ENCODE measurements around the gene DNAH11. TPM values are rescaled to one million over a fixed set of nuclear protein-coding genes. Genes with fewer than 3 reads are reported as not detected.
A peak's percentile ranks its signal among the peaks of the same experiment; 100 is the strongest.
"Not testable (repeated sequence)": the region's sequence is repeated elsewhere in the genome, so short reads cannot be mapped to it uniquely, and the experiment has no call there.

Gene DNAH11
- total RNA-seq, 8 experiments from 2014 or later: 1.3 to 18.1 (median 2.4) TPM

DNA sequence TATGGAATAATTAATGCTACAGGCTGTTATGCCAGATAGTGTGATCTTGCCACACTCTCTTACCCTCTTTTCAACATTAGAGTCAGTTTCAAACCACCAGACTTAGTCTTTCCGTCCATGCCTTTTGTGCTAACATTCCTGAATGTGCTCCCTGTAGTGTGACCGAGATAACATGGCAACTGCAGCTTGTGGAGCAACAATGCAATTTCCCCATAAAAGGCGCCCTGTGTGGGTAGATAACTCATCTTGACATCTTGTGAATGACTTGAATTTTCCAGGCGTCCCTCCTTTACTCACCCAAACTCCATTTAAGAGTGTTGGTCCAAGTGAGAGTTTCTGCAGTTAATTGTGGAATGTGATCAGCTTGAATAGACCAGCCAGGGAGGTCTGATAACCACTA, 99.6 kb downstream of the DNAH11 start:
- 0 to 56% (median 6%) methylated on average over 1 to 4 of the region's 4 CpGs; no CpG with 5 or more reads in 2 of the 10 experiments for WGBS, 10 experiments
- peaks cover 5 to 8% of the 10 kb centered on the region in 2 donors for H3K4me1 ChIP-seq (replicated peaks in 1 of 2)
- peak overlapping the region in 1 of 2 donors; percentile 28 for H3K27ac ChIP-seq
- peak in 5 of 8 experiments; percentile 86 to 97 (median 97) for ATAC-seq (replicated peaks in 6 of 8)
- no peak overlapping the region for H3K4me3 ChIP-seq
- in situ Hi-C loops (cut with MboI; ENCODE audit: low pct_unique_long_range_greater_than_20kb in 2 of 9, low sequenced_read_pairs in 9 of 9, unreplicated experiment in 9 of 9): no loop called here

DNA sequence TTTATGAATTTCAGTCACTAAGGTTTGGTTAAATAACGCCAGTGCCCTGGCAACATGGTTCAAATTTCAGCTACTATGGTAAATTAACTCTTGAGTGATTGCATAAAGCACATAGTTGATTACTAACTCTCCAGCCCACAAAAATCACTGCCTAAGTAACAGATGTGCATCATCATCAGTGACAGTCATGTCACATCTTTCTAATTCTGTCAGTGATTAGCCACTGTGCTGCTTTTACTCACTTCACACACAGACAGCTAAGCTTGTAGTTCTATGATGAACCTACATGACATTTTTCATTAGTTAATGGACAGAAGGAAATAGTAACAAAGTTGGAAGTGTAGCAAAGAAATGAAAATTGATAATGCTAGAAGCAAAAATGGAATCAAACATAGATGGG, 108.9 kb downstream of the DNAH11 start:
- WGBS, 10 experiments: 0 to 100% (median 21%) methylated on average over 1 of the region's 1 CpG; no CpG with 5 or more reads in 4 of the 10 experiments
- in situ Hi-C loops (cut with MboI; ENCODE audit: low pct_unique_long_range_greater_than_20kb in 2 of 9, low sequenced_read_pairs in 9 of 9, unreplicated experiment in 9 of 9): no loop called here
- peaks cover 0 to 7% of the 10 kb centered on the region in 2 donors for H3K4me1 ChIP-seq (replicated peaks in 1 of 2)
- no peak overlapping the region for H3K27ac ChIP-seq
- no peak overlapping the region for H3K4me3 ChIP-seq
- no peak for ATAC-seq (replicated peaks in 6 of 8)

DNA sequence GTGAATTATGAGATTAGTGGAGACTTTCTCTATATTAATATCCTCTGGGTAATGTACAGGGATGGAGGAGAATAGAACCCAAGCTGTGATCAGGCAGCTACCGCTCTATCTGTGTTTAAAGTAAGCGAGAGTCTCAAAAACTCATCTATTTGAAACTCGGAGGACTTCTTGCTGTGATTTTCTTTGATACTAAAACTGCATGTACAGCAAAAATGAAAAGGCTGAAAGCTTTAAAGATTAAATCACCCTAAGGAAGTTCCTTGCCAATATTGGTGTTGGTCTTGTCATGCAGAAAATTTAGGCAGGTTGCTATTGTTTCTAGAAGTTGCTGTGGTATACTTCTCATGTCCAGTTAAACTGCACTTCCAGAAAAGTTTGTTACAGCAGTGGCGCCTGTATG, 110.8 kb downstream of the DNAH11 start:
- in situ Hi-C loops (cut with MboI; ENCODE audit: low pct_unique_long_range_greater_than_20kb in 2 of 9, low sequenced_read_pairs in 9 of 9, unreplicated experiment in 9 of 9): no loop called here
- WGBS, 10 experiments: 8 to 100% (median 88%) methylated on average over 1 to 4 of the region's 4 CpGs; no CpG with 5 or more reads in 1 of the 10 experiments
- Histone ChIP-seq H3K27ac (no peak overlapping the region), H3K4me1 (replicated peaks in 1 of 2) (peaks cover 0 to 7% of the 10 kb centered on the region in 2 donors), H3K4me3 (no peak overlapping the region)
- no peak for ATAC-seq (replicated peaks in 6 of 8)

DNA sequence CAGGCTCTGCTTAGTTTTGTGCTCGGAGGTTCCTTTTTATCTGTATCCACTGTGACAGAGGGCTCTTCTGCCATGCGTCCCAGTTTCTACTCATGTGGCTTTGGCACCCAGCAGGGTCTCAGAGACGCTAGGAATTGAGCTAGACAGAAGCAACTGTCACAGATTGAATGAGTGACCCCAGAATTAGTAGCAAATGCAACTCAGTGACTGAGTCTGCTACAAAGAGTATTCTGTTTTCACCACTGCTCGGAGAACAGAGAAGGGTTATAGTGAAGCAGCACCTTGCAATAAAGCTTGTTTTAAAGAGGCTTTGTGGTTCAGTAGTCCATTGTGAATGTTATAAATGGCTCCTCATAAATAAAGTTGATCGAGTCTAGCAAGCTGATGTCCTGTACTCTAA, 113.2 kb downstream of the DNAH11 start:
- Histone ChIP-seq H3K4me3 (no peak overlapping the region), H3K27ac (no peak overlapping the region), H3K4me1 (replicated peaks in 1 of 2) (peaks cover 0 to 7% of the 10 kb centered on the region in 2 donors)
- WGBS, 10 experiments: 5 to 67% (median 54%) methylated on average over 1 to 5 of the region's 5 CpGs; no CpG with 5 or more reads in 2 of the 10 experiments
- ATAC-seq (replicated peaks in 6 of 8): peak in 3 of 8 experiments; percentile 16 to 39 (median 24)
- in situ Hi-C loops (cut with MboI; ENCODE audit: low pct_unique_long_range_greater_than_20kb in 2 of 9, low sequenced_read_pairs in 9 of 9, unreplicated experiment in 9 of 9): no loop called here

DNA sequence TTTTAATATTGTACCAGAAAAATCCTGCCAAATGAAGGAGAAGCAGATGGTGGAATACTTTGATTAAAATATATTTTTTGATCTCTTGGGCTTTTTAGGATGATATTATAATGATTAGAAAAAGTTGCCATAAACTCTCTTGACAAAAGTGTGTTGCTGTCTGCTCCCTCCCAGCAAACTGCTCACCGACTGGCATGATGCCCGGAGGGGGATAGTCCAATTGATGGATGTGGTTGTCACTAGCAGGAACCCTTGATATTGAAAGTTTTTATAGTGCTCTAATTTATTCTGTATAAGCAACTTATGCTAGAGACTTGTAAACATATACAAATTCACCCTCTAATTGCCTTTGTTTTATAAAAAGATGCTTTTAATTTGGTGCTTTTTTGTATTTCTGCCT, 114.0 kb downstream of the DNAH11 start:
- ATAC-seq (replicated peaks in 6 of 8): no peak
- in situ Hi-C loops (cut with MboI; ENCODE audit: low pct_unique_long_range_greater_than_20kb in 2 of 9, low sequenced_read_pairs in 9 of 9, unreplicated experiment in 9 of 9): no loop called here
- WGBS, 10 experiments: 0 to 100% (median 85%) methylated on average over 2 of the region's 2 CpGs; no CpG with 5 or more reads in 2 of the 10 experiments
- Histone ChIP-seq H3K27ac (no peak overlapping the region), H3K4me3 (no peak overlapping the region), H3K4me1 (replicated peaks in 1 of 2) (peaks cover 0 to 7% of the 10 kb centered on the region in 2 donors)

DNA sequence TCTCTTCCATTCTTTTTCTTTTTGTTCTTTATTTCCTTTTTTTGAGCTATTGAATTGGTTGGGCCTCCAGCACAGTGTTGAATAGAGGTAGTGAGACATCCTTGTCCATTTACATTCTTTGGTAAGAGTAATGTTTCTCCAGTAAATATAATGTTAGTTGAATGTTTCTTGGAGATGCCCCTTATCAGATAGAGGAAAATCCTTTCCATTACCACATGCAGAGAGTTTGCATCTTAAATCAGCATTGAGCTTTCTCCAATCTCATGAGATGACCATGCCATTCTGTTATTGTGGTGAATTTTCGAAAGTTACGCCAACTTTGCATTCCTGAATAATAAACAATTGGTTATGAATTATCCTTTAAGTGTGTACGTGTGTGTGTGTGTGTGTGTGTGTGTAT, 127.7 kb downstream of the DNAH11 start:
- H3K4me3 ChIP-seq: no peak overlapping the region
- in situ Hi-C loops (cut with MboI; ENCODE audit: low pct_unique_long_range_greater_than_20kb in 2 of 9, low sequenced_read_pairs in 9 of 9, unreplicated experiment in 9 of 9): no loop called here
- H3K4me1 ChIP-seq (replicated peaks in 1 of 2): no peaks in the 10 kb centered on the region
- no peak overlapping the region for H3K27ac ChIP-seq
- ATAC-seq (replicated peaks in 6 of 8): no peak
- WGBS, 10 experiments: 20 to 100% (median 87%) methylated on average over 1 to 3 of the region's 3 CpGs; no CpG with 5 or more reads in 2 of the 10 experiments

DNA sequence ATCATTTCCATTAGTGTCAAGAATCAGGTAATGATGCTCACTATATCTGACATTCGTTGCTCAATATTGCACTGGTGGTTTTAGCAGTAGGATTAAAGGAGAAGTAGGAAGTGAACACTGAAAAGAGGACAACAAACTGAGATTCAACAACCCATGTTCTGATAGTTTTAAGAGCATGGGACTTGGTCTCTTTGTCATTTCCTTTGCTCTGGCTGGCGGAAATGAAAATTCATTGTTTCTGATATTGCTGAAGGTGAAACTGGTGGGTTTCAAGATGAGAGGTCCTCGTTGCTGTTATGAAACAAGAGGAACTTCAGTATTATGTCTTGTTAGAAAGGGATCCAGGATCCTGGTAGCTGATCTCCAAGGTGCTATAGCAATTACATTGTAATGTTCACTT, 129.0 kb downstream of the DNAH11 start:
- Histone ChIP-seq H3K4me1 (replicated peaks in 1 of 2) (no peaks in the 10 kb centered on the region), H3K27ac (no peak overlapping the region), H3K4me3 (no peak overlapping the region)
- in situ Hi-C loops (cut with MboI; ENCODE audit: low pct_unique_long_range_greater_than_20kb in 2 of 9, low sequenced_read_pairs in 9 of 9, unreplicated experiment in 9 of 9): no loop called here
- no peak for ATAC-seq (replicated peaks in 6 of 8)
- WGBS, 10 experiments: 0 to 100% (median 83%) methylated on average over 1 to 3 of the region's 3 CpGs; no CpG with 5 or more reads in 1 of the 10 experiments

DNA sequence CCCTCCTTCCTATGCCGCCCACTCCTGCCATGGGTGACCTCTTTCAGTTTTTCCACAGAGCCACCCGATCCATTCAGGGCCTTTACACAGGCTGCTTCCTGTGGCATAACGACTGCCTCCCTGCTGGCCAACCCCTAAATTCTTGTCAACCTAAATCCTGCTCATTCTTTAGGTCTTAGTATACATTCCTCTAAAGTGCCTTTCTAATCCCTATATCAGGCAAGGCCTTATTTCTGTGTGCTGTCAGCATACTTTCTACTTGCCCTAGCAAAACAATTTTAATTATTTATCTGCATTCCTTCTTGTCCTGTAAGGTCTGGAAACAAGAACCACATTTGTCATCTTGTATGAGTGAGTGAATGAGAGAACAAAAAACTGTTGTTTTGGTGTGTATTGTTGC, 132.4 kb downstream of the DNAH11 start:
- 6 to 100% (median 63%) methylated on average over 1 to 2 of the region's 3 CpGs; no CpG with 5 or more reads in 3 of the 10 experiments for WGBS, 10 experiments
- in situ Hi-C loops (cut with MboI; ENCODE audit: low pct_unique_long_range_greater_than_20kb in 2 of 9, low sequenced_read_pairs in 9 of 9, unreplicated experiment in 9 of 9): no loop called here
- ATAC-seq (replicated peaks in 6 of 8): no peak
- H3K4me3 ChIP-seq: no peak overlapping the region
- H3K4me1 ChIP-seq (replicated peaks in 1 of 2): no peaks in the 10 kb centered on the region
- no peak overlapping the region for H3K27ac ChIP-seq

DNA sequence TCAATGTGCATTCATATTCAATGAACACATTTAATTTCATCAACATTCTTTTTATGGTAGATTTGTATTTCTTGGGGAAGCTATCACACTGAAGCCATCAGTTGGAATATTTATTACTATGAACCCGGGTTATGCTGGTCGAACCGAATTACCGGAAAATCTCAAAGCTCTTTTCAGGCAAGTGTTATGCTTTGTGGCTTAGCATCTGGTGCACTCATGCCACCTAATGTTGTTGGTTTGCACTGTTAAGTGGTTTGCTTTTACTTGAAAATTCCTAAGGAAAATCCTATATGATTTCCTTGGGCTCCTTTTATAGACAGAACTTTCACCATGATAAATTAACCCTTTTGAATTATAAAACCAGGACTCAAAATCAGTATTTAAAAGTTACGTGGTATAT, 147.9 kb downstream of the DNAH11 start:
- 0 to 100% (median 33%) methylated on average over 1 to 5 of the region's 5 CpGs; no CpG with 5 or more reads in 1 of the 10 experiments for WGBS, 10 experiments
- in situ Hi-C loops (cut with MboI; ENCODE audit: low pct_unique_long_range_greater_than_20kb in 2 of 9, low sequenced_read_pairs in 9 of 9, unreplicated experiment in 9 of 9): no loop called here
- H3K4me1 ChIP-seq (replicated peaks in 1 of 2): peaks cover 2 to 18% of the 10 kb centered on the region in 2 donors

DNA sequence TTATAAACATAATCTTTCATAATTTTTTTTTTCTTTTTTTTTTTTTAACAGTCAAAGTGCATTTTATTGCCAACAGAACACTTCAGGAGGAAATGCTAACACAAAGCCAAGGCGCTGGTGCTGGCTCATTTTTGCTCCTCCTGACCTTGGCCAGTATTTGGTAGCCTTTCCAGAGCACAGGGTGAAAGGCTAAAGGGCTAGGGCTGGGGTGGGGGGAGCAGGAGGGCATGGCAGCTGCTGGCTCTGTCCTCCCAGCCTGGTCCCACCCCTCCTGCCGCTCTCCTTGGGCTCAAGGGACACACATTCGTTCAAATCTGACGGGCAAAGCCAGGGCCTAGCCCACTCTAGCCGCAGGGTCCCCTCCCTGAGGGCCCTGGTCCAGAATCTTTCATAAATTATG, 148.3 kb downstream of the DNAH11 start:
- H3K4me3 ChIP-seq; H3K27ac ChIP-seq; in situ Hi-C loops (cut with MboI; ENCODE audit: low pct_unique_long_range_greater_than_20kb in 2 of 9, low sequenced_read_pairs in 9 of 9, unreplicated experiment in 9 of 9): not testable (repeated sequence)
- ATAC-seq (replicated peaks in 6 of 8): peak in 4 of 8 experiments; percentile 25 to 30 (median 26)
- H3K4me1 ChIP-seq (replicated peaks in 1 of 2): peaks cover 2 to 18% of the 10 kb centered on the region in 2 donors
- 0 to 60% (median 17%) methylated on average over 1 to 2 of the region's 5 CpGs; no CpG with 5 or more reads in 6 of the 10 experiments for WGBS, 10 experiments

More for the DNA sequence above, 147.9 kb downstream of the DNAH11 start:
- Histone ChIP-seq H3K27ac (no peak overlapping the region), H3K4me3 (no peak overlapping the region)
- ATAC-seq (replicated peaks in 6 of 8): peak; percentile 39 to 94 (median 74)

DNA sequence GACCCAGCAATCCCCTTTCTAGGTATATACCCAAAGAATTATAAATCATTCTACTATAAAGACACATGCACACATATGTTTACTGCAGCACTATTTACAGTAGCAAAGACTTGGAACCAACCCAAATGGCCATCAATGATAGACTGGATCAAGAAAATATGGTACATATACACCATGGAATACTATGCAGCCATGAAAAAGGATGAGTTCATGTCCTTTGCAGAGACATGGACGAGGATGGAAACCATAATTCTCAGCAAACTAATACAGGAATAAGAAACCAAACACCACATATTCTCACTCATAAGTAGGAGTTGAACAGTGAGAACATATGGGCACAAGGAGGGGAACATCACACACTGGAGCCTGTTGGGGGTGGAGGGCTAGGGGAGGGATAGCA, 157.7 kb downstream of the DNAH11 start:
- H3K4me1 ChIP-seq (replicated peaks in 1 of 2); ATAC-seq (replicated peaks in 6 of 8); in situ Hi-C loops (cut with MboI; ENCODE audit: low pct_unique_long_range_greater_than_20kb in 2 of 9, low sequenced_read_pairs in 9 of 9, unreplicated experiment in 9 of 9); H3K27ac ChIP-seq; H3K4me3 ChIP-seq: not testable (repeated sequence)
- WGBS, 10 experiments: 0 to 80% (median 46%) methylated on average over 1 of the region's 1 CpG; no CpG with 5 or more reads in 6 of the 10 experiments

DNA sequence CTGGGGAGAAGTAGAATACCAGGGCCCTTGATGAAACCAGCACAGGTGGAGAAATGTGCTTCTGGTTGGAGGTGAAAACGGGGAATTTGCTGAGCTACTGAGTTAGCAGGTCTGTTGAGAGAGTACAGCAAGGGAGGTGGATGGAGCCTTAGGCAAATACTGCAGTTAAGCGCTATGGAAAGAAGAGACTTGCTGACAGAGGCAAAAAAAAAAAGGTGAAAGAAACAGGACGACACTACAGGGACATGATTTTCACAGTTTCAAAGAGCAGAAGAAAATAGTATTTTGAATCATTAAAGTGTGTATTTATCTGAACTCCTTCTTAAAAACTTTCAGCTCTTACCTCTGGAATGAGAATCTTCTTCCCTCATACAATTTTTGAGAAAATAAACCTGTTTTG, 159.5 kb downstream of the DNAH11 start:
- 8 to 100% (median 83%) methylated on average over 2 to 3 of the region's 3 CpGs; no CpG with 5 or more reads in 1 of the 10 experiments for WGBS, 10 experiments
- no peak overlapping the region for H3K4me3 ChIP-seq
- in situ Hi-C loops (cut with MboI; ENCODE audit: low pct_unique_long_range_greater_than_20kb in 2 of 9, low sequenced_read_pairs in 9 of 9, unreplicated experiment in 9 of 9): no loop called here
- no peaks in the 10 kb centered on the region for H3K4me1 ChIP-seq (replicated peaks in 1 of 2)
- no peak overlapping the region for H3K27ac ChIP-seq
- ATAC-seq (replicated peaks in 6 of 8): no peak

DNA sequence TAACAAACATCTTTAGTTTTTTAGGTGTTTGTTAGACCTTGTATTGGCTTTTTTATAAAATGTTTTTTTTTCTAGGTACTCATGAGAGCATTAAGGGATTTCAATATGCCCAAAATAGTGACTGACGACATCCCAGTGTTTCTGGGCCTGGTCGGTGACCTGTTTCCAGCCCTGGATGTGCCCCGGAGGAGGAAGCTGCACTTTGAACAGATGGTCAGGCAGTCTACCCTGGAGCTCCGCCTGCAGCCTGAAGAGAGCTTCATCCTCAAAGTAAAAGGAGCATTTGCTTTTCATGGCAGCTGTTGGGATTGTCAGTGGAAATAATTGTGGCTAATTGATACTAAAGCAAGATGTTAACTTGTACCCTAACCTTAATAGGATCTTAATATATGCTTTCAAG, 161.5 kb downstream of the DNAH11 start:
- ATAC-seq (replicated peaks in 6 of 8): peak in 5 of 8 experiments; percentile 48 to 81 (median 68)
- no peak overlapping the region for H3K27ac ChIP-seq
- in situ Hi-C loops (cut with MboI; ENCODE audit: low pct_unique_long_range_greater_than_20kb in 2 of 9, low sequenced_read_pairs in 9 of 9, unreplicated experiment in 9 of 9): no loop called here
- no peak overlapping the region for H3K4me3 ChIP-seq
- no peaks in the 10 kb centered on the region for H3K4me1 ChIP-seq (replicated peaks in 1 of 2)
- 0 to 83% (median 16%) methylated on average over 1 to 4 of the region's 4 CpGs; no CpG with 5 or more reads in 3 of the 10 experiments for WGBS, 10 experiments

DNA sequence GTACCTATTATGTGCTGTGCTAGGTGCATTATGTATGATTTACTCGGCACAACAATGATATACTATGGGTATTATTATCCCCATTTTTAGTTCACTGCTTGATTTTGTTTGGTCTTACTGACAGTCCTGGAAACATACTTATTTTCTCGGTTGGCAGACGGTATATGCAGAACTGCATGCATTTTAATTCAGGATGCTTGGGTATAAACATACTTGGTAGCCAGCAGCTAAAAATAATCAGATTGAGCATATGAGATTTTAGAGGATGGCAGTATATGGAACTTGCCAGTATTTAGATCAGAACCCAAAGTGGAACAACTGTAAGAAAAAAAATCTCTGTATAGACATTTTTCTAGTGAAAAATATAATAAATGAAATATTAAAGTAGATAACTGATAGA, 163.3 kb downstream of the DNAH11 start:
- in situ Hi-C loops (cut with MboI; ENCODE audit: low pct_unique_long_range_greater_than_20kb in 2 of 9, low sequenced_read_pairs in 9 of 9, unreplicated experiment in 9 of 9): no loop called here
- 10 to 100% (median 86%) methylated on average over 1 to 3 of the region's 3 CpGs; no CpG with 5 or more reads in 1 of the 10 experiments for WGBS, 10 experiments
- ATAC-seq (replicated peaks in 6 of 8): no peak
- Histone ChIP-seq H3K4me3 (no peak overlapping the region), H3K4me1 (replicated peaks in 1 of 2) (no peaks in the 10 kb centered on the region), H3K27ac (no peak overlapping the region)
